HG03135 (cell line): ENCODE results near the gene CBLN2.

ENCODE experiments used
- ATAC-seq: cut with Tn5 transposase; IDR thresholded peaks from one replicate; pipeline ENCODE4 v1.9.1; 2021; ENCODE audit warnings: mild to moderate bottlenecking, moderate library complexity; ENCODE audit not compliant: unreplicated experiment

The CBLN2 gene

DNA sequence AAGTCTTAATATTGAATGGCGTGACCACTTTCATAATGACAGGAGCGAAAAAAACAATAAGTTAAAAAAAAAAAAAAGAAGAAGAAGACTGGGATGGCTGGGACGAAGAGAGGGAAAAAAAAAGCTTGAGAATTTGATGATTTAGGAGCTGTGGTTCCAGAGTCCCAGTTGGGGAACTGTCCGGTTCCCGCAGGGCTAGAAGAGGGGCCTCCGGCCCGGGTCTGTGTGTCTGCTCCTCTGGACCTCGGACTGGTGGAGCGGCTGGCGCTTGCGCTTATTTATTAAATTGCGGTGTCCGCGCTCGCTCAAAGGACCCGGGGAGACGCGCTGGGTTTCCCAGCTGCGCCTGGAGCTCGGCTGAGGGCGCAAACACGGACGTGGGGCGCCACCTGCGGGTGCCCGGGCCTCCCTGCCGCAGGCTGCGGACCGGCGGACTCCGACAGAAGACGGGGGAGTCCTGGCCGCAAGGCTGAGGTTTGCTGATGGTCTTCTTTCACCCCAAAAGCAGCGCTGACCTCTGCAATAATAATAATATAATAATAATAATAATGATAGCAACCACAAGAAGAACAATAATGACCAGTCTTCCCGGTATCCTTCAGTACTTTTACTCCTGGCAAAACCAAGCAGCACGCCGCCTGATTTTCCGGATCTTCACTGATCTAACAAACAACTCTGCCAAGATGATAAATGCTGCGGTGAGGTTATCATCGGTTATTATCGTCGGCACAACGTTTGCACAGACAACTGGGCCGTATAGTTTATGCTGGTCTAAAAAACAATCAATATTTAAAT, at the start of gene CBLN2:
Gene CBLN2 (minus strand): TSS at position 251 of the 795 bp plus-strand sequence. CDS start 2,182 bp downstream, outside the sequence.
- ATAC-seq, result peak; percentile 94

DNA sequence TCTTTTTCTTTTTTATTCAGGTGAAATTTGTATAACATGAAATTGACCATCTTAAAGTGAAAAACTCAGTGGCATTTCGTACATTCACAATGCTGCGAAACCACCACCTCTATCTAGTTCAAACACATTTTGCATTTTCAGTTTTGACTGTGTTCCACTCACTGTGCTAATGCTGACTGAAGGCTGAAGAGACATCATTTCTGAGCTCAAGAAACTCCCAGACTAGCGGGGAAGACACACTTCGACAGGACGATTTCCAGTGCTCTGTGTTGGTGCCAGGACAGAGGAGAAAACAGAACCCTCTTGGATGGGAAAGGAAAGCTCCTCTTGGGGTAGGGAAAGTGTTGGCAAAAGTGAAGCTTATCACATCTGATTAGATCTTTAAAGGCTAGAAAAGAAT, 44.2 kb upstream of the CBLN2 start:
- ATAC-seq, result no peak

DNA sequence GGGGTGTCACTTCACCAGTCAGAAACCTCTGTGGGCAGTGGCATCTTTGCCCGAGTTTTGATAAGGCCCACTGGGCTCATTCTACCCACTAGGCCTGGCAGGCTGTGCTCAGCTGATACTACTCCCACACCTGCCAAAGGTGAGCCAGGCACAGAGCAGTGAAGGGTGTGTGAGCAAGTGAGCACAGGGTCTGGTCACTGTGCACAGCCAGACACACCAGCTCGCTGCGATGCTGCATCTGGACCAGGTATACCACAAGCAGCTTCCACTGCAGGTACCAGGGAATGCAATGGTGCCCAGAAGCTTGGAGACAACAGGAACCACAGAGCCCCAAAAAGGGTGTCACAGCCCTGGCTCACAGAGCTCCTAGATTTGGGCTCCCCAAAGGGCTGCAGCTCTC, 40.6 kb upstream of the CBLN2 start:
- ATAC-seq, result no peak

DNA sequence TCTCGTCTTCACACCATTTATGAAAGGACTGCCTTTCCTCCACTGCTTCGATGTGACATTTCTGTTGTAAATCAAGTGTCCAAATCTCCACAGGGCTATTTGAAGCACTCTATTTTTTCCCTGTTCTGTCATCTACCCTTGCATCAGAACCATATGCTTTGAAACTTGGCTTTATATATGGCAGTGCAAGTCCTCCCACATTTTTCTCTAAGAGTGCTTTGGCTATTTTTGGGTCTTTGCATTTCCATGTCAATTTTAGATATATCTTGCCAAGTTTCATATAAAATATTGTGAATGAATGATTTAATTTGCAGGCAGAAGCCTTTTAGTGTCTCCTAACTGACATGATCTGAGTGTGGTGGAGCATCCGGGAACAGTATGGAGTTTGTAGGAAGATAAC, 37.8 kb upstream of the CBLN2 start:
- no peak for ATAC-seq

DNA sequence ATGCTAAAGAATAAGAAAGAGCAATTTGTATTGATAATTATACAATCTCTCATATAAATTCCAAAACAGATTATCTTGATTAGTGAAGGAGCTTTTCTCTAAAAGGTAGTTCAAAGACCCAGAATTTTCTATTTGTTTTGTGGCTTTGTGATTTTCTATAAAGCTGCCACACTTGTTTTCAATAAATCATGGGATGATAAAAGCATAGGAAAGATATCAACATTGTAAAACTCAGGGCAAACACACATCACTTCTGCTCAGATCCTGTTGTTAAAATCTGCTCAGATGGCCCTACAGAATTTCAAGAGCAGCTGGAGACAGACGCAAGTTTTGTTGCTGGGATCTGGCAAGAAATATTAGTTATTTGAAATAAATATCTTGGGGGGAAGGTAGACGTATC, 28.8 kb upstream of the CBLN2 start:
- ATAC-seq, result no peak

DNA sequence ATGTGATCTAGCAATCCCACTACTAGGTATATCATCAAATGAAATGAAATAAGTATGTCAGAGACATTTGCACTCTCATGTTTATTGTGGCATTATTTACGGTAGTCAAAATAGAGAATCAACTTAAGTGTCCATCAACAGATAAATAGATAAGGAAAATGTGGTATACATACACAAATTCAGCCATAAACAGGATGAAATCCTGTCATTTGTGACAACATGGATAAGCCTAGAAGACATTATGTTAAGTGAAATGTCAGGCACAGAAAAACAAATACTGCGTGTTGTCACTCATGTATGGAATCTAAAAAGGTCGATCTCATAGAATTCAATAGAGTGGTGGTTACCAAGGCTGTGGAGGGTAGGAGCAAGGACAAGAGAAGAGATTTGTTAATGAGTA, 22.1 kb upstream of the CBLN2 start:
- no peak for ATAC-seq

DNA sequence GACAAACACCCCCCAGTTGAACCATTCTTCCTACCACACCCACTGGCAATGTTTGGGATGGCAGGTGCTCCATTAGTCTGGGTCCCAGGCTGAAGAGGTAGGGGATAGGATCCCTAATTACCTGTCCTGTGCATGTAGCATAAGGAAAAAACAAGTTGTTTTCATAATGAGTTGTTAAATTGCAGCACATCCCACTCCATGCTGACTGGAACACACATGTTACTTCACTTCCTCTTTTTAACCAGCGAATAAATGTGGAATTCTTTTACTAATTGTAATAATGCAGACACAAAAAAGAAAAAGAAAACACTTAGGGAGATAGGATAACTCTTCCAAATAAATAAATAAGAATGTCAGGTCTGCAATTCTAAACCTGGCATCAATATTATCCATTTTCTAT, 11.8 kb upstream of the CBLN2 start:
- no peak for ATAC-seq

DNA sequence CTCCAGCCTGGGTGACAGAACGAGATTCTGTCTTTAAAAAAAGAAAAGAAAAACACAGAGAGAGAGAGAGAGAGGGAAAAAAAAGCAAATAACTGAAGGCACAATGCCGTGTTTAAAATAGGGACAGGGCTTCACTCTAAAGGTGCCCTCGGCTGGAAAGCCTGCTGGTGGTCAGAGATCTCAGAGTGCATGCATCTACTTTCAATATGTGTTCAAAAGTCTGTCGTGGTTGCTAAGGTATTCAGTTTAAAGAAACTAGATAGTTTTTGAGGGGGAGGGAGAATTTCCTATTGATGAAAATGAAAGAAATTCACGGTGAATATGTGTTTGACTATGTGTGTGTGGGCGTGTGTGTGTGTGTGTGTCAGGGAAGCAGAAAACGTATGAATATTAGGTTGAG, 11.0 kb upstream of the CBLN2 start:
- no peak for ATAC-seq

DNA sequence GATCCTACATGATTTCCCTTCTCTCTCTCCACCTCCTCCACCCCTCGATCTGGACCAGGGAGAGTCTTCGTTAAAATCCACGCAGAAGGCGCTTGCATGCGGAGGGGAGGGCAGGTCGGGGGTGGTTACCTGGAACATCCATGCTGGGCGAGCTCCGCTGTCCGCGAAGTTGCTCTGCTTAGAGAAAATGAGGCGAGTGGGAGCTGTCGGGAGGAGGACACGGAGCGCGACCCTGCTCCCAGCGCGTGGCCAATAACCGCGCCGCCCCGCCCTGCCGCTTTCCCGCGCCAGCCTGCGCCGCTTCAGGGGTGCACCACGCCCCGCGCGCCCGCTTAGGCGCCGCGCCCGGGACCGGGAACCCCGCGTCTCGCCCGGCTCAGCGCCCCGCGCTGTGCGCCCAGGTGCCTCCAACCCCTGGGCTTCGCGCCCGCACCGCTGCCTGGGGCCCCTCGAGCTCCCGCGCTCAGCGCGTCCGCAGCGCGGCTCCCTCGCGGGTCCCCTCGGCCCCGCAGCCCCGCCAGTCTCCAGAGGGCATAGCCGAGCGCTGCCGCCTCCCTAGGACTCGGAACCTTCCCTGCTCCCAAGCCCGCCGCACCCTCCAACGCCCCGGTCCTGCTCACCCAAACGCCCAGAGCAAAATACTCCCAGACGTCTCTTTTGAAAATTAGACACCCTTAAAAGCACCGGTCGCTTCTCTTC, 636 bp downstream of the CBLN2 start:
- ATAC-seq, result no peak

DNA sequence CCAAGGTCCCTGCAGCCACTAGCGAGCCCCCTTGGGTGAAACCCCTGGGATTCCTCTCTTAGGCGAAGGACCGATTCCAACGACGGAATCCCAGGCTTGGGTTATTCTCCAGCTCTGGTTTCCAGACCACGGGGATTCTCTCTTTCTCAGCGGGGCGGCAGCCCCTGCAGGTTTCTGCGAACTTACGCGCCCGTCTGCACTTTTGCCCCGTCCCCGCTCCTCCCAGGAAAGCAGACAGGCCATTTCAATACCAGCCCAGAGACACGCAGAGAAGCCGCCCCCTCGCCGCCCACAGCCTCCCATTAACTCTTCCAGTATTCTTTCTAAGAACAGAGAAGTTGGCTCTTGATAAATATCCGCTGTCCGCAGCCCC, 1.2 kb downstream of the CBLN2 start:
- ATAC-seq, result no peak

DNA sequence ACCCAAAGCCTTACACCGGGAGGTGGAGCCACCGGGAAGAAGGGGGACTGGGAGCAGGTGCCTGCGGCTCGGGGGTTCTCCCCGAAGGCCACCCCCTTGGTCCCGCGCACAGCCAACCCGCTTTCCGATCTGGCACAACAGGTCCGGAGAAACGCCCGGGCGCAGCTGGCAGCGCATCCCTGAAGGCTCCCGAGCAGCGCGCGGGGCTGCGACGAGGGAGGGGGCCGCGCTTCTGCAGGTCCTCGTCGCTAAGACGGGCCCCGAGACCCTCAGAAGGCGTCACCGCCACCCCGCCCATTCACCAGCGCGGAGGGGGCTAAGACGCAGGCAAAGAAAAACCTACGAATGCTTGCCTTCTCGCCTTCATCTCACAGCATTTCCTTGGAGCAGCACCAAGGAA, 1.8 kb downstream of the CBLN2 start:
- ATAC-seq, result no peak

DNA sequence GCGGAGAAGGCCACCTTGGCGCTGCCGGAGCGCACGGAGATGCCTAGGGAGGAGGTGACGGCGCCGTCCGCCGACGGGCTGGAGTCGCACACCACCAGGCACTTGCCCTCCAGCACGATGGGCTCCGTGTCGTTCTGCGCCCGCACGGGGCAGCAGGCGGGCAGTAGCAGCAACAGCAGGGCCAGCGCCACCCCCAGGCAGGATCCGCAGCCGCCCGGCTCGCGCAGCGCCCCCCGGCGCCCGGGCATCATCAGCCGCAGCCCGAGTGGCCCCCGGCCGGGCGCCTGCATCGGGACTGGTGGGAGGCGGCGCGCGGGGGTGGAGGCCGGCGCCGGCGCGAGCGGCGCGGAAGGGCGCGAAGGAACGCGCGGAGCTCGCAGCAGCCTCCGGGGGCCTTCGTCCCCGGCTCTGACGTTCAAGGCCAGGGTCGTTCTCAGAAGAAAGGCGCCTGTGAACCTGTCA, 2.2 kb downstream of the CBLN2 start:
- no peak for ATAC-seq

DNA sequence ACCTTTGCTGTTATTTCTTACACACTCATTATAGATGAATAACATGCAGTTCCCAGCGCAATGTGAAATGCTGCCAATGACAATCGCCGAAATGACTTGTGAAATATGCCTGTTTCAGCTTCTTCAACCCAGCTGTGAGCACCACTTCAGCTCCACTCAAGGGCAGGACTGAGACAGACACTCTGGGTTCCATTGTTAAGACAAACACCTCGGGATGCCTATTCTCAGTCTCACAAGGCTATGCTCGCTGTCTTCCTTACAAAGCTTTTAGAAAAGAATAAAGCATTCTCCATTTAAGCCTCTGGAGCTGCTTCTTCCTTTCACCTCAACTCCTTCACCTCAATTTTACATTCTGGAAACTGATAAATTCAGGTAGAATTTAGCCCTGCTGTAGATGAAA, 4.2 kb downstream of the CBLN2 start:
- no peak for ATAC-seq

DNA sequence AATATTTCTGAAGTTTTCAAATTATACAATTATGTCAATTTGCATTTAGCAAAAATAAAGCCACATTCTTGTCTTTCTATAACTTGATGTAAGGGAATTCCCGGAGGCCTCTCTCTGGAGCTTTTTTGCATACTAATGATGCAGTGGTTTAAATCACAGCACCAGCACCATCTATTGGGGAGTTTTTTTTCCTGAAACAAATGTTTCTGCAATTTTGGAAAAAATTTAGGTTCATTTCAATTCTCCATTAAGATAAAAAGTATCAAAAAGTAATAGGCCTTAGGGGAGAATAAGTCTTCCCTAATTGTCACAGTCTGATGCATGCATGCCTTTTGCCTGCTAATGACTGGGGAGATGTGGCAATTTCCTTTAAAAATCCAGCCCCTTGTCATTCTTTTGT, 13.5 kb downstream of the CBLN2 start:
- no peak for ATAC-seq

DNA sequence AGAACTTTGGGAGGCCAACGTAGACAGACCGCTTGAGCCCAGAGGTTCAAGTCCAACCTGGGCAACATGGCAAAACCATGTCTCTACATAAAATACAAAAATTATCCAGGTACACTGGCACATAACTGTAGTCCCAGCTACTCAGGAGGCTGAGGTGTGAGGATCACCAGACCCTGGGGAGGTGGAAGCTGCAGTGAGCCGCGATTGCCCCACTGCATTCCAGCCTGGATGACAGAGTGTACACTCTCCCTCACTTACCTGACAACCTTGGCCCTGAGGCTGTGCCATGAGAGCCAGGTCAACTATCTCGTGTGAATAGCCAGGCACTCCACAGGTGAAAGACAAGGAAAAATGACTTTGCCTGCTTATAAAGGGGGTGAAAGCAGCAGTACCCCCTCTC, 39.3 kb downstream of the CBLN2 start:
- ATAC-seq, result no peak

DNA sequence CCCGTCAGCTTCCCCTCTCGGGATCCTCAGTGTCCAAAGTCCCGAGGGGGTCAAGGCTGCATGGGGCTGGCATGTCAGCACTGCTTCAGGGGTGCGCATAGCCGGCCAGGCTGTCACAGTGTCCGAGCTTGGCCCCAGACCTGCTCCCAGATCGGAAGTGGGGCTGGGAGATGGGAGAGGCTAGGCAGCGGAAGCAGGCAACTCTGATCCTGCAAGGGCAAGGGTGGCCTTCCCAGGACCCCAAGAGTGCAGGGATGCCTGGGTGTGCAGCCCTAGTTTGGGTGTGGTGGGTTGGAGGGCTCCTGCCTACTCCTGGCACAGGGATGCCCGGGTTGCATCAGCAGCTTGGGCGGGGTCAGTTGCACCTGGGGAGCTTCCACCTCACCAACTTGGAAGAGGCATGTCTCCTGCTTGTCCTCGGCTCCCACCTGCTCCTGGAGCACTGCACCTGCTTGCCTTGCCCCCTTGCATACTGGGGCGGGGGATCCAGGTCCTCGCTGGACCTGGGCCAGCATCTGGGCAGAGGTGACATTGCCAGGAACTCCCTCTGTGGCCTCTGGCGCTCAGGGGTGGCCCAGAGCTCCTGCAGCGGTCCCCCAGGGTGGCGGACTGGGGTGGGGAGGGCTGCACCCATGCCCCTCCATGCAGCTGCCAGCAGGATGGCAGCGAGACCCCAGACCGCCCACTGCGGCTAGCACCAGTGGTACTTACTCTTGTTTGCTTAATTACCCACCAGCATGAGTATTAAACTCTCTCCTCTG, 41.3 kb downstream of the CBLN2 start:
- no peak for ATAC-seq

DNA sequence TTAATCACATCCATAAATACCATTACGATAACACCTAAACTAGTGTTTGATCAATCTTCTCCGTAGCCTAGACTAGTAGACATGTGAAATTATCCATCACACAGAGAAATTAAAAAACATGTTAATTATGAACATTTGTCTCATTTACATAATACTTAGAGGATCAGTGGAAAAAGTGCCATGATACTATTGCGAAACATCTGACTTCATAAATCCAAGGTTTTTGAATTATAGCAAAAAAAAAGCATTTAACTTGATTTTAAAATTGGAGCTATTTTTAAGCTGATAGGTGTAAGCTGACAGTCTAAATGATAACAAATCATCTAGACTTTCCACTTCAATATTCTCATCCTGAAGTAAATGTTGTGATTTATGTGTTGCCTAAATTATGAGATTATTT, 51.6 kb downstream of the CBLN2 start:
- ATAC-seq, result no peak
